Measurements from ENCODE around the gene PACRG. TPM values are rescaled to one million over a fixed set of nuclear protein-coding genes. Genes with fewer than 3 reads are reported as not detected.

Gene PACRG
- total RNA-seq, 1 donor from 2014 or later = 10.5 TPM

DNA sequence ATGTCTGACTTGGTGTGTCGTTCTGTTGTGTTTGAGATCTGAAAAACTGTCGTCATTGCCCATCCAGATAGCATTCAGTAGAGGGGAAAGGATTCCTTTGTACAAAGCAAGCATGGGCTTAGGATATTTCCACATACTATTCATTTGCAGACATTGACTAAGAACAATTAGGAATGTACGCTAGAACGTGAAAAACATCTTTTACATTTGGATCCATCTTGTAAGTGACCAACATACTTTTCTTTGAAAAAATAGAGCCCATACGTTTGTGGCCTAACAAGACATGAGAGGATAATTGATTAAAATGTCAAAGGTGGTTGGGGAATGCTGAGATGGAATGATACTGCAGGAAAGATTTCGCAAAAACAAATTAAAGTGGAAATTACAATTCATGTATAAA lies 461.0 kb downstream of the PACRG start:
- no peak overlapping the region for H3K27ac ChIP-seq (replicated peaks)
- H3K36me3 ChIP-seq = no peaks in the 10 kb centered on the region
- DNase-seq = no peak
- no peak overlapping the region for H3K4me3 ChIP-seq
- H3K9me3 ChIP-seq (replicated peaks) = no peaks in the 10 kb centered on the region
- H3K27me3 ChIP-seq (ENCODE audit: low read depth) = no peaks in the 10 kb centered on the region
- TF ChIP-seq, protein P1, sequence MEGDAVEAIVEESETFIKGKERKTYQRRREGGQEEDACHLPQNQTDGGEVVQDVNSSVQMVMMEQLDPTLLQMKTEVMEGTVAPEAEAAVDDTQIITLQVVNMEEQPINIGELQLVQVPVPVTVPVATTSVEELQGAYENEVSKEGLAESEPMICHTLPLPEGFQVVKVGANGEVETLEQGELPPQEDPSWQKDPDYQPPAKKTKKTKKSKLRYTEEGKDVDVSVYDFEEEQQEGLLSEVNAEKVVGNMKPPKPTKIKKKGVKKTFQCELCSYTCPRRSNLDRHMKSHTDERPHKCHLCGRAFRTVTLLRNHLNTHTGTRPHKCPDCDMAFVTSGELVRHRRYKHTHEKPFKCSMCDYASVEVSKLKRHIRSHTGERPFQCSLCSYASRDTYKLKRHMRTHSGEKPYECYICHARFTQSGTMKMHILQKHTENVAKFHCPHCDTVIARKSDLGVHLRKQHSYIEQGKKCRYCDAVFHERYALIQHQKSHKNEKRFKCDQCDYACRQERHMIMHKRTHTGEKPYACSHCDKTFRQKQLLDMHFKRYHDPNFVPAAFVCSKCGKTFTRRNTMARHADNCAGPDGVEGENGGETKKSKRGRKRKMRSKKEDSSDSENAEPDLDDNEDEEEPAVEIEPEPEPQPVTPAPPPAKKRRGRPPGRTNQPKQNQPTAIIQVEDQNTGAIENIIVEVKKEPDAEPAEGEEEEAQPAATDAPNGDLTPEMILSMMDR (IDR thresholded peaks at IDR 0.05; ENCODE audit: borderline replicate concordance) = no peak
- H3K4me1 ChIP-seq = peaks cover 21% of the 10 kb centered on the region
- intact Hi-C loops (cut with micrococcal nuclease) = no loop called here

DNA sequence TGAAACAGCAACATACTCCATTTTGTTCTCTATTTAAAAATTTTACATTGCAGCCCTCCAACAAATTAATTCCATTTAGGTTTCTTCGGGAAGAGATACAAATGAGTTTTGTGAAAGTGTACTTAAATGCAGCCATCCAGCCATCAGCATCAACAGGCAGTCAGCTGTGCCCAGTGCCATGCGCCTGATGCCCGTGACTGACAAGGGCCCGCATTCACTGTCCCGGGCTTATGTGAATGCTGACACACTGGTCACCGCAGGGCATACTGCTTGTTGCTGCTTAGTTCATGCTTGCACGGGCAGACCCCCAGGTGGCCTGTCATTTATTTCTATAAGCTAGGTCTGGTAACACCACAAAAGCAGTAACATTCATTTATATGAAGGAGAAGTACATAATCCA lies 461.8 kb downstream of the PACRG start:
- Histone ChIP-seq H3K4me3 (no peak overlapping the region), H3K27me3 (ENCODE audit: low read depth) (no peaks in the 10 kb centered on the region), H3K4me1 (peaks cover 16% of the 10 kb centered on the region), H3K36me3 (no peaks in the 10 kb centered on the region), H3K27ac (replicated peaks) (no peak overlapping the region), H3K9me3 (replicated peaks) (no peaks in the 10 kb centered on the region)
- TF ChIP-seq, protein P1 (IDR thresholded peaks at IDR 0.05; ENCODE audit: borderline replicate concordance) = no peak
- intact Hi-C loops (cut with micrococcal nuclease) = no loop called here
- DNase-seq = no peak

DNA sequence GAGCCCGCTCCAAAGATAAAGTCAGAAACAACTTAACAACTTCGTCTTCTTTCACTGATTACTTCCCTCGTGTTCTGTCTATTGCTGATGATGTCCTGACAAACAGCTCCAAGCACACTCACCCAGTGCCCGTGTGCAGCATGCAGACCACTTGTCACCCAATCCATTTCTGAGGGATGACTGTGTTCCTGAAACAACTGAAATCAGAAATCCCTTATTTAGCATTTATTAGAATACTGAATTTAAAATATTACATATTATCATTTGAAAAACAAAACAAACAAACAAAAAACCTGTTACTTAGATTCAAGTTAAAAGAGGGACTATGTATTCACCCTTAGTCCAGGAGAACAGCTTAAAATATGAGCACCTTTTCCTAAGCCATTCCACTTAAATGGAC lies 463.0 kb downstream of the PACRG start:
- TF ChIP-seq, protein P1 (IDR thresholded peaks at IDR 0.05; ENCODE audit: borderline replicate concordance) = no peak
- Histone ChIP-seq H3K4me3 (no peak overlapping the region), H3K9me3 (replicated peaks) (no peaks in the 10 kb centered on the region), H3K36me3 (no peaks in the 10 kb centered on the region), H3K27ac (replicated peaks) (no peak overlapping the region), H3K4me1 (peaks cover 16% of the 10 kb centered on the region), H3K27me3 (ENCODE audit: low read depth) (no peaks in the 10 kb centered on the region)
- DNase-seq = no peak
- intact Hi-C loops (cut with micrococcal nuclease) = no loop called here

DNA sequence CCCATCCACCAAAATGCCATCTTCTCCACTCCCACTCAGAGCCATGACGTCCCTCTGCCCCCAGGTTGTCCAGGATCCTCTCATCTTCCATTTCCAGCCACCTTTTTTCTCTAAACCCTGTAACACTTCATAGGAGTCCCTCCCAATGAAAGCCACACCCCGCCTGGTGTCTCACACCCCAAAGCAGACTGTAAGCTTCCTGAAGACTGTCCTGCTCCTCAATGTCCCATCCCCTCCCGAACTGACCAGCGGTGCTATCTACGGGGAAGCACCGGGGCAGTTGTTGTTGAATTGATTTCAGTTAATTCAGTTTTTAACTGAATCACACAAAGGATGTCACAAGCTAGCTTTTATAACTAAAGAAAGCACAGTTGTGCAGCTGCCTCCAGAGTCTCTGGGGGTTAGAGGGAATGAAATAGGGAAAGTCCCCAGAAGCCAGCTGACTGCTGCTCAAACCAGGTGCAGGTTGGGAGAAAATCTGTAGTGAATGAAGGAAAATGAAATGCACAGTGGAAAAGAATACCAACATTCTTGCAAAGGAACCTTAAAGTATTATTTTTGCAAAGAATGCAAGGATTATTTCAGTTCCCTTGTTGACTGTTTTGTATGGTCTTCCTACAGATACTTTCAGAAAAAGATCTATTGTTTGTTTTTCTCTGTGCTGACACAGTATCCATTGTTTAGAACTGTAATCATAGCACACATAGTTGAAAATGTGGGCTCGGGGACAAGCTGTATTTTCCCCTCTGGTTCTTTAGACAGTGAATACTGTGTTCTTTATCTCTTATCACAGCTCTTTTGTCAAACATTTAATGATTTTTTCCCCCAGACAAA lies 464.1 kb downstream of the PACRG start:
- H3K4me3 ChIP-seq = no peak overlapping the region
- peak overlapping the region; percentile 27 for H3K27ac ChIP-seq (replicated peaks)
- no peaks in the 10 kb centered on the region for H3K27me3 ChIP-seq (ENCODE audit: low read depth)
- H3K9me3 ChIP-seq (replicated peaks) = no peaks in the 10 kb centered on the region
- TF ChIP-seq, protein P1 (IDR thresholded peaks at IDR 0.05; ENCODE audit: borderline replicate concordance) = no peak
- H3K4me1 ChIP-seq = peaks cover 16% of the 10 kb centered on the region
- no peaks in the 10 kb centered on the region for H3K36me3 ChIP-seq
- intact Hi-C loops (cut with micrococcal nuclease) = no loop called here
- no peak for DNase-seq

DNA sequence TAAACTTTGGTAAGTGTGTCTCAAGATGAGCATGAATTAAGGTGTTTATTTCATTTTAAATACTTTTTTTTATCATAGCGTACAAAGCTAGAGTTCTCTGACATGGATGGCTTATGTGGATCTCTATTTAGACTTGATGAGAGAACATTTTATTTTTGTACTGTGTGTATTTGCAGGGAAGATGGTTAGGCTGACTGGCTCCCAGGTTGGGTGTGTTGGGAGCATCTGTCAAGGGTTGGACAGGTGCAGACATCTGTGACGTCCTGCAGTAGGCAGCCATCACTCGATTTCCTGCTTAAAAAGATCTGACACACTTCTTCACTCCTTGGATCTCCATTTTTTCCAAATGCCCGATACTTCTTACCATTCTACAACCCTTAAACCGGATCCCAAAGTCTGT lies 464.8 kb downstream of the PACRG start:
- intact Hi-C loops (cut with micrococcal nuclease) = no loop called here
- Histone ChIP-seq H3K4me1 (peaks cover 16% of the 10 kb centered on the region), H3K9me3 (replicated peaks) (no peaks in the 10 kb centered on the region), H3K4me3 (no peak overlapping the region), H3K27me3 (ENCODE audit: low read depth) (no peaks in the 10 kb centered on the region), H3K36me3 (no peaks in the 10 kb centered on the region), H3K27ac (replicated peaks) (peak overlapping the region; percentile 27)
- no peak for DNase-seq
- TF ChIP-seq, protein P1 (IDR thresholded peaks at IDR 0.05; ENCODE audit: borderline replicate concordance) = no peak
